NCI-H345 treated with DMSO at 0.1 percent for 48 hours (cell line): ENCODE results near the gene ATXN1.

Experiments
- DNase-seq: peaks from one replicate; lab custom pipeline; 2025; ENCODE audit not compliant: unreplicated experiment; lab: John Stamatoyannopoulos, UW

Gene ATXN1

DNA sequence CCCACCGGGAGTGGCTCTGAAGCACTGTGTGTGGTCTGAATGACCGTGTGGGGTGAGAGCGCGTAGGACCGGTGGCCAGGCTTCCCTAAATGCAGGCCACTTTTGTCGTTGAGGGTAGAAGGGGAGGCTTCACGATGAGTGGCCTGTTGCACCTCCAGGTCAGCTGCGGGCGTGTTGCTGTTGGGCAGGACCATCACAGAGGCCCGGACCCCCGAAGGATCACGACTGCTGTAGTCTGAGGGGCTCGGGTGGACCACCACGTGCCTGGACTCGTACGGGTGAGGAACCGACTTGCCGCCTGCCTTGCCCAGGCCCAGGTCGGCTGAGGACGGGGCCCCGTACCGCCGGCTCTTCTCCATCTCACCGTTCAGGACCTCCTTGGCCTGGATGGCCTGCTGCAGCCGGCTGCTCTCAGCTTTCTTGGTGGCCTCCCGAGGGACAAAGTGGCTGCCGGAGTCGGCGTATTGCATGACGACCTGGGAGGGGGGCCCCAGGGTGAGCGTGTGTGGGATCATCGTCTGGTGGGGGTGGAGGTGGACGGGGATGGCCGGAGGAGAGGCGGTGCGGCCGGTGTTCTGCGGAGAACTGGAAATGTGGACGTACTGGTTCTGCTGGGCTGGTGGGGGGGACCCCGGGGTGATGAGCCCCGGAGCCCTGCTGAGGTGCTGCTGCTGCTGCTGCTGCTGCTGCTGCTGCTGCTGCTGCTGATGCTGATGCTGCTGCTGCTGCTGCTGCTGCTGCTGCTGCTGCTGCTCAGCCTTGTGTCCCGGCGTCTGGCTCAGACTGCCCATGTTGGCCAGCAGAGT, 434.1 kb downstream of the ATXN1 start:
- DNase-seq: no peak

DNA sequence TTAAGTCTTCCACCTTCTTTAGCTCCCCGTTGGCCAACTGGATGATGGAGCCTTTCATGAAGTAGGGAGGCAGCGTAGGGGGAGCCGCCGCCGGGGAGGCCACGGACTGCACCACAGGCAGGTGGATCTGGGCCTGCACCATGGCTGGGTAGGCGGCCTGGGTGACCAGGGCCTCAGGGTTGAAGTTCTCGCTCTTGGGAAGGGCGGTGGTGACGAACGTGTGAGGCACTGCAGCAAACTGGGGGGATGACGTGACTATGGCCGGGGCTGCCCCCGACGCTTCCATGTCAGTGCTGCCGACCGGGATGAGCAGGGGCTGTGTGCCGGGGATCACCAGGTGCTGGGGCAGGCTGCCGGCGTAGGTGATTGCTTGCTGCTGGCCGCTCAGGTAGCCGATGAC, 434.7 kb downstream of the ATXN1 start:
- DNase-seq: no peak

DNA sequence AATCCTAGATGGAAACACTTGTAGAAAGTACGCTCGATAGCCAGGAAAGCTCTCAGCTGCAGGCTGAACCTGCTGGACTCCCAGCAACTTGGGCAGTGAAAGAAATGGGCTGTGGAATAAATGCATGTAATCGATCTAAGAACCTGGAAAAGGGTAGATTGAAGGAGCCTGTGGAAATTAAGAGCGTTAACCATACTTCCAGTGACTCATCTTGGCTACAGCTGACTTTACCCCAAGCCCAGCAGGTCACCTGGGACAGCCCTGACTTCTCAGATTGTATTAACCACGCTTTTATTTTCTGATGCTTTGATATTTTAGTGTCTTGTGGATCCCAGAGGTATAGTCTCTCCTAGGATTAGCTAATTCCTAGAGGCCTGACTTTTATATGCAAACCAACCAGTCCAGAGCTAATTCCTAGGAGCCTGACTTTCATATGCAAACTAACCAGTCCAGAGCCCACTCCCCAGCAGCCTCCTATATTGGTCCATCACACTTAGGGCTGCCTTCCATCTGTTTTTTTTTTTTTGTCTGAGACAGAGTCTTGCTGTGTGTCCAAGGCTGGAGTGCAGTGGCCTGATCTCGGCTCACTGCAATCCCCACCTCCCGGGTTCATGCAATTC, 436.5 kb downstream of the ATXN1 start:
- DNase-seq: no peak

DNA sequence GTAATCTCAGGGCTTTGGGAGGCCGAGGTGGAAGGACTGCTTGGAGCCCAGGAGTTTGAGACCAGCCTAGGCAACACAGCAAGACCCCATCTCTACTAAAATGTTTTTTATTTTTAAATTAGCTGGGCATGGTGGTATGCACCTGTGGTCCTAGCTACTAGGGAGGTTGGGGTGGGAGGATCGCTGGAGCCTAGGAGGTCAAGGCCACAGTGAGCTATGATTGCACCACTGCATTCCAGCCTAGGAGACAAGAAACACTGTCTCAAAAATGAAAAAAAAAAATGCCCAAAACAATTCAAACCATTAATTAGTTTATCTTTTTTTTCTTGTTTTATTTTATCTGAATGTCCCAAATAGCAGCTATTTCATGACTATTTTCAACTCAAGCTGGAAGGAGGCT, 437.1 kb downstream of the ATXN1 start:
- no peak for DNase-seq

DNA sequence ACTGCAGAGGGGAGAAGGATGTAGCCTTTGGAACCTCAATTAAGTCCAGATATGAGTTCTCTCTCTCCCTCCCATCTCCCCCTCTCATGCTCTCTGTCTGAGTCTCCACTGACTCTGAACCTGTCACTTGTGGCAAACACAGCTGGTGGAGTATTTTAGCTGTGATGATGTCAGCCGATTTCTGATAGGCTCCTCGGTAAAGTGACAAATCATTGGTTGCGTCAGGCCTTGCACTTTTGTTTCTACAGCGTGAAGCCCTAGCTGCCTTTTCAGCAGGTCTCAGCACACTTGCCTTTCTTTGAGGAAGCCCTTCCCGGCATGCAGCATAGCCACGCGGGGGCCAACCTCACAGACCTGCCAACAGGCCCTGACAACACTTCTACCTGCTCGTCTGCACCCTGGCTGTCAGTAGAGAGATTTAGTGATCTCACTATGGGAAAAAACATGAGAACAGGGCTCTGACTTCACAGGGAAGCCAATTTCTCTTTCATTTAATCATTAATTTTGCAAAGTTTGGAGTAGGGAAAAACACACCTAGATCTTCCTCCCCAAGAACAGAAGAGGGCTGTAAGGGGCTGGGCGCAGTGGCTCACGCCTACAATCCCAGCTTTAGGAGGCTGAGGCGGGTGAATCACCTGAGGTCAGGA, 438.5 kb downstream of the ATXN1 start:
- no peak for DNase-seq

DNA sequence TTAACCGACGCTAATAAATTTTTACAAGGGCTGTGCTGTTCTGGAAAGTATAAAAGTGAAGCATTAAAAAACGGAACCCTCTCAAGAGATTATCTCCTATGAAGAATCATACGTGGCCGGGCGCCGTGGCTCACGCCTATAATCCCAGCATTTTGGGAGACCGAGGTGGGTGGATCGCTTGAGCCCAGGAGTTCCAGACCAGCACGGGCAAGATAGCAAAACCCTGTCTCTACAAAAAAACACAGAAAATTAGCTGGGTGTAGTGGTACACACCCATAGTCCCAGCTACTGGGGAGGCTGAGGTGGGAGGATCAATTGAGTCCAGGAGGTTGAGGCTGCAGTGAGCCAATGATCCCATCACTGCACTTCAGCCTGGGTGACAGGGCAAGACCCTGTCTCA, 439.4 kb downstream of the ATXN1 start:
- no peak for DNase-seq

DNA sequence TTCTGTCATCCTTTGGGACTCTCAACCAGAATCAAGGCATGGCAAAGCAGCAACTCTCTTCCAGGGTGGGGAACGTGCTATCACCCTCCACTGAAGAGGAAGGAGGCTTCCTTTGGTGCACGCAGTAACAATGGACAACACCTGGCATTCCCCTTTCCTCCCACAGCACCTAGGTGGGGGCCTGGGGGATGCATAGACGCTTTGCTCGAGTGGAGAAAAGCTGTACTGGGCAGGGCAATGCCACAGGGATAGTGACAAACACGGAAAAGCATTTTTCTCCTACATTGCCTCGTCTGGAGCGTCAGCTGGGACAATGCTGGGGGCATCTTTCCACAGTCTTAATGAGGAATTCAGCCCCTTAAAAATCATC, 439.9 kb downstream of the ATXN1 start:
- no peak for DNase-seq

DNA sequence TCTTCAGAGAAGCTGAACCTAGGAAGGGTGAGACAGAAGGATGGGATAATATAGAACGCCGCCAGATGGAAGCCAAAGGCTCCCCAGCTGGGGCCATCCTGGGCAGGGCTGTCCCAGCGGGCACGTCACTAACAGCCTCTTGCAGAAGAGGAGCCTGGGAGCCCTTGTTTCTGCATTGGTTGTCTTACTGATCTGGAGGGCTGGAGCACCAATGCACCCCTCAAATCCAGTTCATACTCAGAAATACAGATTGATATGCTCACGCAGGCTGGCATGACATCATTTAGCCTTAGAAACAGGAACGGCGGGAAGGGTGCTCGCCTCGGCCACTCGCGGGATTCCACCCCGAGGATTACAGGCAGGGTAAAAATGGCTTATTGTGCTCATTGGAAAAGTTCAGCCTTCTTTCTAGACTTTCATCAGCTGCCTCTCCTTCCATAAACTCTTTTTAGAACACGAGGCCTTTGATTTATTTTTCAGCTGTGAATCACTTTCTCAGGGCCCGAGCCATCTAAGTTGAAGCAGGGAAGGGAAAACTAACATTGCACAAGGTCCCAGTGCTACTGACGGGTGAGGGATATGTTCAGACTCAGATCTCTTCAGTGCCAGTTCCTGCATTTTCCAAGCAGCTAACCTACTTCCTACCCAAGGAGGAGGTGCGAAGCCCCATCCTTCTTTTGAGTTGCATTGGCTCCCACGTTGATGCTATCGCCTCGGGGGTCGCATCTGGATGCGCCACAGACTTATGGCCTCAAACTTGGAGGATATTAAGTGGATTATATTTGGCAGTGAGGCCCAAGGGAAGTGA, 440.5 kb downstream of the ATXN1 start:
- DNase-seq: no peak

DNA sequence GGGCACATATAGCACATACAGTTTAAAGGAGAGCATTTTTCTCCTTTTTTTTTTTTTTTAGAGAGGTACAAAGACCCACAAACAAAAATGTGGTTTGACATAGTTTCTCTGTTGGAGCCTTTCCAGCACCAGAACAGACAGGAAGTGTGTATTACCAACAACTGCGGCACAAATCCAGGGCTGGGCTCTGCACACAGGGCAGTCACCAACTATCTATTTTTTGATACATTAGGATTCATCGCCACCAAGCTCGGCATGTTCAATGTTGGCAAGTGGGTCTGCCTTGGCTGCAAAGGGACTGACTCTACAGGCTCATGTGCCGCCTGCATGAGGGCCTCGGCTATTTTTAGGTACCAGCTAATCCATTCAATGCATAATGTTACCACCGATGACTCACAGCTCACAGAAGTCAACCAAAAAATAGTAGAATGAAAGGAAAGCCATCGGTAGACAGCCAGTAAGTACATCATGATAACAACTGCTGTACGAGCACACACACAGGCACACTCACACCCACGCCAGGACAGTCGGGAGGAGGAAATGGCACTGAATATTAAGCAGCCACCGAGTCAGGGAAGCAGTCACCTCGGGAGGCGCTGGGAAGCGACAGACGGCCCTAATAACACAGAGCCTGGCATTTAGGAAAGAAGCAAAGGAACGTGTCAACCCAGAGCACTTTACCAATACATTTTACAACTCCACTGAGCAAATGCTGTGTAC, 441.3 kb downstream of the ATXN1 start:
- DNase-seq: no peak

DNA sequence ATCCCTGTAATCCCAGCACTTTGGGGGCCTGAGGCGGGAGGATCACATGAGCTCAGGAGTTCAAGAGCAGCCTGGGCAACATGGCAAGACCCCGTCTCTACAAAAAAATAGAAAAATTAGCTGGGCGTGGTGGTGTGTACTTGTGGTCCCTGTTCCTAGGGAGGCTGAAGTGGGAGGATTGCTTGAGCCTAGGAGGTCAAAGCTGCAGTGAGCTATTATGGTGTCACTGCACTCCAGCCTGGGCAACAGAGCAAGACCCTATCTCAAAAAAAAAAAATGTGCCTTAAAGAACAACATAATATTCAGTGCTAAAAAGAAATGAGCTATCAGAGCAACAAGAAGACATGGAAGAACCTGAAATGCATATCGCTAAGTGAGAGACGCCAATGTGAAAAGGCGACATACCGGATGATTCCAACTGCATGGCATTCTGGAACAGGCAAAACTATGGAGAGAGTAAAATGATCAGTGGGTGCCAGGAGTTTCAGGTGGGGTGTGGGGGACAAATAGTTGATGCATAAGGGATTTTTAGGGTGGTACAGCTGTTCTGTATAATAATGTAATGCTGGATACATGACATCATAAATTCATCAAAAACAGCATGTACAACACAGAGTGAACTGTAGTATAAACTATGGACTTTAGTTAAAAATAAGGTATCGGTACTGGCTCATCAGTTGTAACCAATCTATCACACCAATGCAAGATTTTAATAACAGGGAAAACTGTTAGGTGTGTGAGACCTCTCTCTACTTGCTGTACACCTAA, 442.1 kb downstream of the ATXN1 start:
- no peak for DNase-seq

DNA sequence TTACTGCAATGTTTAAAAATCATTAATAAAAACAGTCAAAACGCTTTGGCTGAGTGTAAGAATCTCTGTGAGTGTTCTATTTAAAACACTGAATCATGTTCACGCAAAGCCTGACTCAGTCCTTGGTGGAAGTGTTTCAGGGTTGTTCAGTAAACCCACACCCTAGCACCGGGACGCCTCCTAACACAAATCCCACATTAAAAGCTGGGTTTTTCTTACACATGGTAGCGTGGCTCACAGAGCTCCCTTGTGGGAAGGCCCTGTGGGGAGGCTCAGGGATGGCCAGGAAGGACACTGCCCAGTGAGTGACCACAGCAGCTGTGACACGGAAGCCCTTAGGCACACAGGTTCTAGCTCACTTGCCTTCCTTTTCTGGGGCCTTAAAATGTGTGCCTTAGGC, 442.7 kb downstream of the ATXN1 start:
- DNase-seq: no peak

DNA sequence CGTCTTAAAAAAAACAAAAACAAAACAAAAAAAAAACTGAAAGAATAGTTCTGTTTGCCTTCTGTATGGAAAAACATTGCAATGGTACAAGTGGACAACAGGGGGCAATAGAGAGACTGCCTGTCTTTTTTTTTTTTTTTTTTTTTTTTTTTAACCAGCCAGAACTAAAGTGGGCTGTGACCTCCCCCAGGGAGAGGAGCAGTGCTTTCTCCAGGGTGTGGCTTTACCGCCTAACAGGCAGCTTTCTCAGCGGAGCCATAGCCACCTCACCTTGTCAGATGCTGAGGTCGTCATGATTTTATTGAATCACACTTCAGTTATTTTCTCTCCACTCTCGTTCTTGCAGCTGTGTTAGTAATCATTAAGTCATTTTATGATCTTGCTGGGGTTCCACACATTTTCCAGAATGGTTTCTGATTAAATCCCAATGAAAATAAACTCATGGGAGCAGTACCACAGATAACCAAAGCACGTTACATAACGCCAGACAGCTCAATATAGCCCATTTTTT, 444.5 kb downstream of the ATXN1 start:
- no peak for DNase-seq

DNA sequence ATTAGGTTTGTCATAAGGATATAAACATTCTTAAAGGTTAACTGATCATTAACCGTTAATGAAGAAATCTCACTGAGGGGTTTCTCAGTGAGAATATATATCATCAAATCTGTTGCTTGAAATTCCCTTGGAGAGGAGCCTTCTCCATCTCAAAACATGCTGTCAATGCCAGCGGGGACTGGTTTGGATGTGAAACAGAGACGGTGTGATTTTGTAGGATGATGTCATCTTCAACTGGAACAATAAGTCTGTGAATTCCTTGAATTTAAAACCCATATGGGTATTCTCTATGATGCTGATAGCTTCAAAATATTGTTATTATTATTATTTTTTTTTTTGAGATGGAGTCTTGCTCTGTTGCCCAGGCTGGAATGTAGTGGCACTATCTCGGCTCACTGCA, 447.0 kb downstream of the ATXN1 start:
- no peak for DNase-seq

DNA sequence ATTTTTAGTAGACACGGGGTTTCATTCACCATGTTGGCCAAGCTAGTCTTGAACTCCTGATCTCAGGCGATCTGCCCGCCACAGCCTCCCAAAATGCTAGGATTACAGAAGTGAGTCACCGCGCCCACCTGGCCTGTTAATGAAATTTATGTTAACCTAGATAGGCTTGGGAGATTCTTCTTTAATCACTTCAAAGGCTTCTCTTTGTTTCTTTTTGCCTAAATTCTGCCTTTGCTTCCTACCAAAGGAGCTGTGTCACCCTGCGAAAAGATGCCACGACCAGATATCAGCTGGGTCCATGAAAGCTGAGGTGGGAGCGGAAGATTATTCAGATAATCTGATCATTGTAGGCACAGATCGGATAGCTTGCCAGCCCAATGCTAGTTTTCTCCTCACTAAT, 447.5 kb downstream of the ATXN1 start:
- no peak for DNase-seq

DNA sequence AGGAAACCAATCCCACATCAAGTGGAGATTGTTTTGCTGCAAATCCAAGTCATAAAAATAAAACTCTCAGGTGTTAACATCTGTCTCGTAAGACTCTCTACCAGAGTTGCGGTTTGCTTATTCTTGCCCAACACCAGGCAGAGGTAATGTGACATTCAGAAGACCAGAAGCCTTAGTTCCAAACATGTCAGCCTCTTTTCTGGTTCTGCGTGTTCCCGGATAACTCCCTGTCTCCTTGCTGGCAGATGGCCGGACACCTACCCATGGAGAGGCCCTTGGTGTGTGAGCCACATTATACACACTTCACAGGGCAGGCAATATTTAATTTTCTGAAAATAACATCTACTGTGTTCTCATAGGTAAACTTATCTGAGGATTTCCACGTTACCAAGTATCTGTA, 449.5 kb downstream of the ATXN1 start:
- no peak for DNase-seq

DNA sequence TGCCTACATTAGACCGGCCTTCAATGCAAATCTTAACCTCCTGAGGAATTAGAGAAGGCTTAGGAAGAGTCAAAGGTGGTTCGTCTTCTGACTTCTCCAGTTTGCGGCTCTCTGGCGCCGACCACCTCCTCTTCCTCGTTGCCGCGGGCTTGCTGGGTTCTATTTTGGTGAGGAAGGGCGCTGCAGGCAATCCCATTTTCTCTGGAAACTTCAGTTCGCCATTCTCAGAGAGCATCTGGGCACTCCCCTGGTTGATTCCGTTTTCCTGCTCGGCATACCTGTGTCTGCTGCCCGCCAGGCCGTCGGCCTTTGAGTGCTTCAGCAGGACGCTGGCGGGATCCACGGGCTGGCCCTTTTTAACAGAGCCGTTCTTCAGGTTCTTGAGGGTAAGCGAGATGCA, 454.9 kb downstream of the ATXN1 start:
- DNase-seq: no peak

DNA sequence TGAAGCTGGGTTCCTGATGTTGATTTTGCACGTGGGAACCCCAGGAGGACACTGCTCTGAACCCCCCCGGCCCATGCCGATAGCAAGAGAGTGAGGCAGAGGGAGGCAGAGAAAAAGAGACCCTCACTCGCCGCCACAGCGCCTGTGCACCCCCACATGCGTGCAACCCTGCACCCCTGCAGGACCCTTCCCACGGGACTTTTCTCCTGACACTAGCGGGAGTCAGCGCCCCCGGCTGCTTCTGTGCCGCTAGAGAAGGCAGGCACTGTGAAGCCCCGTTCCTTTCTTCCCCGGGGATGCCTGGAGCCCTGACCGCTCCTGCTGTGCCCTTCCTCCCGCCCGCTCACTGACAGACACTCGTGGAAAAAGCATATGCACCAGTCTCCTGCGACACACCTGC, 455.5 kb downstream of the ATXN1 start:
- no peak for DNase-seq

DNA sequence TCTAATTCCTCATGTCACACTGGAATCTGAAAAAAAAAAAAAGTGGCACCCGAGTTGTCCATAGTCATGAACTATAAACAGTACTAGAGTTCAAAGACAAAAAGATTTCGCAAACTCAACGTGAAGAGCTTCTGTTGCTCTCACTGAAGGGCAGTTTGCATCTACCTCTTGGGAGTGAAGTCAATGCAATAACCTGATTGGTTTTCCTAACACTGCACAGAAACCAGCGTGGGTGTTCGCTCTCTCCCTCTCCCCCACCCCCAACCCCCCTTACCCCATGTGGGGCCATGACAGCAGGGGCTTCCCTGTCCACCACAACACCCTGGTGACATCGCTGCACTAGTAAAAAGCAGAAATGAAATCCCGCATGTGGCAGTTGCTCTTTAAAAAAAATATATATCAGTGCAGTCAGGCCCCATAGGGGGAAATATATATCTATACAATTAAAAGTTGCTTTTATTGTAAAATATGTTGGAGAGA, 456.0 kb downstream of the ATXN1 start:
- DNase-seq: no peak

DNA sequence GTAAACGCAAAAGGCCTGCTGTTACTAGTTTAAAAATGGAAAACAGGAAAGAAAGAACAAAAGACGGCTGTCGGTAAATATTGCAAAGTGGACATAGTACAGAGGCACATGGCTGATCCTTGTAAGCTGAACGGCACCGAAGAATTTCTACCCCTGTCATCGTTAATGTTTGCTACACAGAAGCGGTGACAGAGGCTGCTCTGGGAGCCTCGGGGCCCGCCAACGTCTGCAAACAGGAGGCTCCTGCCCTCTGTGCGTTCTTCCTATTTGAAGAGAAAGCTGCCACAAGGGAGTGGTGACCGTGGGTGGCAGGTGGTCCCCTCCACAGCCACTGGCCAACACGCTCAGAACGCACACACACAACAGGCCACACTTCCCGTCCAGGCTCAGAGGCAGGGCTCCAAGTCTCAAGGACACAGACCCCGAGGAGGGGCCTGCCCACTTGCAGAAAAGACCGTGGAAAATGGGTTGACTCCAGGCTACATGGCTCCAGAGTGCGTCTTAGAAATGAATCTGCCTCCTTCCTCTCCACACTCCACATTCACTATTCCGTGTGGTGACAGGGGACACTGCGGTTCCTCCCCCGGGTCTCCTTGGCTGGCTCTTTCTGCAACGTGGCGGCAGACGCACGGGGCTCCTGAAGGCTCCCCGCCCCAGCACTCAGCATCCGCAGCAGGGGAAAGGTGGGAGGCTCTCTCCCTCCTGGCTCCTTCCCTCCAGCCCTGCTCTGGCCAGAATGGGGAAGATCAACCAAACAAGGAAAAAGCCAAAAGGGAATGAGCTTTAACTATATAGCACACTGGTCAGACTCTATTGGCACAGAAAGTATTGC, 458.3 kb downstream of the ATXN1 start:
- no peak for DNase-seq
